Prostate gland (tissue), 2 donors: ENCODE measurements around the gene ARSB. TPM values are rescaled to one million over a fixed set of nuclear protein-coding genes. Genes with fewer than 3 reads are reported as not detected.
"Not testable (repeated sequence)": the region's sequence is repeated elsewhere in the genome, so short reads cannot be mapped to it uniquely, and the experiment has no call there.

Experiments
- DNase-seq: peaks from one replicate; pipeline ENCODE4 v3.0.0-alpha.2; 2019; ENCODE audit warnings: low spot score
- H3K27ac ChIP-seq, 2 donors: fragments of 200-600 bp; sonication (generic); 2 replicates each; pipeline ENCODE4 v1.5.1; 2017 to 2019
- H3K27me3 ChIP-seq: fragments of 200-600 bp; sonication (generic); replicated peaks from 2 replicates; pipeline ENCODE4 v1.5.1; 2019; ENCODE audit not compliant: insufficient read depth
- H3K36me3 ChIP-seq, 2 donors: fragments of 200-600 bp; sonication (generic); 1 replicate in 1 of 2; 2 replicates in 1 of 2; pipeline versions ENCODE4 v1.5.1 to v1.8.1; 2017 to 2019
- H3K4me1 ChIP-seq: fragments of 200-600 bp; sonication (generic); replicated peaks from 2 replicates; pipeline ENCODE4 v1.5.1; 2019
- H3K4me3 ChIP-seq, 2 donors: fragments of 200-600 bp; sonication (generic); 2 replicates each; pipeline ENCODE4 v1.5.1; 2017 to 2019
- H3K9me3 ChIP-seq: fragments of 200-600 bp; sonication (generic); 2 replicates; pipeline ENCODE4 v1.5.1; 2017
- CTCF ChIP-seq, 4 experiments: fragments of 200-600 bp in 2 of 4; fragments of 450-650 bp in 2 of 4; sonication (generic) in 2 of 4; IDR thresholded peaks; 1 replicate in 3 of 4; 2 replicates in 1 of 4; pipeline ENCODE4 v1.5.1; 2016 to 2019; ENCODE audit warnings: antibody characterized with exemption in 4 of 4, mild to moderate bottlenecking in 2 of 4, moderate library complexity in 2 of 4
- POLR2A ChIP-seq: fragments of 450-650 bp; IDR thresholded peaks from one replicate; pipeline ENCODE4 v1.6.1; 2016; ENCODE audit warnings: antibody characterized with exemption, mild to moderate bottlenecking
- POLR2AphosphoS5 ChIP-seq: sonication (generic); formaldehyde crosslinking; IDR thresholded peaks from one replicate; pipeline ENCODE4 v1.6.1; 2017; ENCODE audit warnings: antibody characterized with exemption
- WGBS: methylation state at CpG from one replicate; pipeline ENCODE4 v1.1.5; 2018; 5-methylcytosine and 5-hydroxymethylcytosine counted together
- intact Hi-C: fragments of 100-400 bp; cut with DNase I; formaldehyde crosslinking; loops from one replicate; pipeline ENCODE4 v1.14.2; 2022
- total RNA-seq, 2 donors: library from RNA; depleted of rRNA; stranded (reverse); fragments of >200 nt; gene quantifications; one replicate each; pipeline ENCODE4 v1.1.0, GENCODE V29; 2016

The ARSB gene
- total RNA-seq, 2 donors from 2014 or later, result 5.4 to 14.9 TPM

DNA sequence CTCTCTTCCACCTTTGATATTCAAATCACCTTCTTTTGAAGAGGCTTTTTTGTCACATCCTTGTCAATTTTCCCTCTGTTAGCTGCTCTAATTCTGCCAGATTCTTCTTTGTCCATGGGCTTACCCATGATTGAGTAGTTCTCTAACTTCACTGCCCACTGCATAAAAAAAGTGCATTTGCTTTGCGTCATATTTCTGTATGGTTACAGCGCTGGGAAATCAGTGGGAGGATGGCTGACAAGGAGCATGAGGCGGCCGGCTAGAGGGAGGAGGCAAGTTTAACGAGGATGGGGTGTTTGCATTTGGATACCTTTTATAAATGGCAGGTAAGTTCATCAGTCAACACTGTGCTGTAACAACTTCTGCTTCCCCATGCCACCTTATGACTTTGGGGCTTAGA lies 220.0 kb downstream of the ARSB start:
- H3K27me3 ChIP-seq, result no peaks in the 10 kb centered on the region
- WGBS, result 59% methylated on average over 5 of the region's 5 CpGs
- DNase-seq, result no peak
- TF ChIP-seq POLR2A, result no peak
- no peak for TF ChIP-seq CTCF (IDR thresholded peaks at IDR 0.05)
- TF ChIP-seq POLR2AphosphoS5, result no peak
- H3K4me3 ChIP-seq, result no peak overlapping the region
- no peaks in the 10 kb centered on the region for H3K4me1 ChIP-seq
- intact Hi-C loops, result no loop called here
- no peaks in the 10 kb centered on the region for H3K9me3 ChIP-seq
- no peak overlapping the region for H3K27ac ChIP-seq
- H3K36me3 ChIP-seq, result no peaks in the 10 kb centered on the region

- intact Hi-C loops, result no loop called here
- no peaks in the 10 kb centered on the region for H3K9me3 ChIP-seq
- H3K36me3 ChIP-seq, result no peaks in the 10 kb centered on the region
- 75% methylated on average over 6 of the region's 6 CpGs for WGBS
- H3K27me3 ChIP-seq, result no peaks in the 10 kb centered on the region
- DNase-seq, result no peak
- H3K4me3 ChIP-seq, result no peak overlapping the region
- TF ChIP-seq CTCF (IDR thresholded peaks at IDR 0.05) (no peak), POLR2A (no peak), POLR2AphosphoS5 (no peak)
- H3K27ac ChIP-seq, result no peak overlapping the region
- no peaks in the 10 kb centered on the region for H3K4me1 ChIP-seq
Observed at GRCh38 chr5:78763659-78764189, 221.4 kb downstream of the ARSB start.

- H3K4me3 ChIP-seq, DNase-seq, H3K27me3 ChIP-seq, H3K9me3 ChIP-seq, H3K36me3 ChIP-seq, H3K4me1 ChIP-seq, H3K27ac ChIP-seq, intact Hi-C loops: not testable (repeated sequence)
- WGBS, result 98% methylated on average over 5 of the region's 5 CpGs
Observed at GRCh38 chr5:78762743-78763142, 222.4 kb downstream of the ARSB start.

DNA sequence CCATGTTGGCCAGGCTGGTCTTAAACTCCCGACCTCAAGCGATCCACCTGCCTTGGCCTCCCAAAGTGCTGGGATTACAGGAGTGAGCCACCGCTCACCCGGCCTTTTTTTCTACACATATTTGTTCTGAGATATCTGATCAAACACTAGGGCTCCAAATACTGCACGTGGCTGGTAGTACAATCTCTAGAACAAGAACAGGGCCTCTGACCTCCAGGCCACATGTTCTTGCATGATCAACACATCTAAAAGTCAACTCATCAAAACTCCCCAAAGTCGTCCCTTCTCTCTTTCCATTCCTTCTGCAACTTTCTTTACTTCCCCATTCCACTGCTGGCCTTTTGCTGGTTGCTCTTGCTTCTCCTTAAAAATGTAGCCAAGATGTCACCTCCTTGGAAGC lies 223.3 kb downstream of the ARSB start:
- TF ChIP-seq POLR2AphosphoS5 (no peak), CTCF (IDR thresholded peaks at IDR 0.05) (no peak), POLR2A (no peak)
- H3K27ac ChIP-seq, result no peak overlapping the region
- no peak overlapping the region for H3K4me3 ChIP-seq
- intact Hi-C loops, result no loop called here
- H3K27me3 ChIP-seq, result no peaks in the 10 kb centered on the region
- H3K9me3 ChIP-seq, result no peaks in the 10 kb centered on the region
- WGBS, result 87% methylated on average over 6 of the region's 6 CpGs
- no peaks in the 10 kb centered on the region for H3K4me1 ChIP-seq
- no peak for DNase-seq
- no peaks in the 10 kb centered on the region for H3K36me3 ChIP-seq

DNA sequence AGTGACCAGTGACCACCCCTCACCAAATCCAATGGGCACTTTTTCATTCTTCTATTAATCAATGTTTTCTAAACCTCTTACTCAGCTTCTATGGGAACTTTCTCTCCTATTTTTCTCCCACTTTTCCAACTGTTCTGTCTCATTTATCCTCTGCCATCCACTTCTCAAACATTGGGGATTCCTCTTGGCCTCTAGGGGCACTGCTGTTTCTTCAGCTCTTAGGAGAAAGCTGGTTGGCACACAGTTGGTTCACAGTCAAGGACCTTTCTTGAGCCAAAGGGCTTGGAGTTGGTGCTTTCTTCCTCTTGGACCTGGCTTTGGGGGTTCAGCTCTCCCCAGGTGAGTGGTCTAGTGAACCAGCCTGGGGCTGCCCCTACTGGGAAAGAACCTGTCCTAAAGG lies 224.3 kb downstream of the ARSB start:
- intact Hi-C loops, result no loop called here
- no peaks in the 10 kb centered on the region for H3K9me3 ChIP-seq
- H3K27ac ChIP-seq, result no peak overlapping the region
- H3K27me3 ChIP-seq, result no peaks in the 10 kb centered on the region
- no peaks in the 10 kb centered on the region for H3K4me1 ChIP-seq
- no peak for TF ChIP-seq POLR2A
- no peak for TF ChIP-seq CTCF (IDR thresholded peaks at IDR 0.05)
- no peak for TF ChIP-seq POLR2AphosphoS5
- DNase-seq, result no peak
- no peak overlapping the region for H3K4me3 ChIP-seq
- H3K36me3 ChIP-seq, result no peaks in the 10 kb centered on the region
